PC-3 (cell line): Measurements from ENCODE around the gene SCN9A.

ENCODE experiments used
- CTCF ChIP-seq: fragments of 300-600 bp; sonication (generic); conservative IDR thresholded peaks from 2 replicates; pipeline ENCODE4 v1.5.1; 2017; ENCODE audit warnings: antibody characterized with exemption, low read depth, mild to moderate bottlenecking, low read length
- EZH2 ChIP-seq: fragments of 300-600 bp; sonication (generic); IDR thresholded peaks from one replicate; pipeline ENCODE4 v1.6.1; 2017; ENCODE audit warnings: antibody characterized with exemption, mild to moderate bottlenecking, low read length; ENCODE audit not compliant: unreplicated experiment
- EZH2phosphoT487 ChIP-seq: fragments of 300-600 bp; sonication (generic); IDR thresholded peaks from 2 replicates; pipeline ENCODE4 v1.6.1; 2018; ENCODE audit warnings: mild to moderate bottlenecking, antibody characterized with exemption, low read length, borderline replicate concordance

GRCh38 chr2:166338831-166339339 lies 36.9 kb downstream of the SCN9A start:
- no peak for TF ChIP-seq CTCF
- no peak for TF ChIP-seq EZH2
- no peak for TF ChIP-seq EZH2phosphoT487
